Activated CD4-positive, alpha-beta T cell treated with anti-CD3 and anti-CD28 coated beads for 24 hours (primary cell): ENCODE data around the gene RADIL.

Experiments
- DNase-seq, 2 donors: peaks; one replicate each; pipeline ENCODE4 v3.0.0-alpha.2; 2020; ENCODE audit warnings: low read depth in 2 of 2

The RADIL gene

DNA sequence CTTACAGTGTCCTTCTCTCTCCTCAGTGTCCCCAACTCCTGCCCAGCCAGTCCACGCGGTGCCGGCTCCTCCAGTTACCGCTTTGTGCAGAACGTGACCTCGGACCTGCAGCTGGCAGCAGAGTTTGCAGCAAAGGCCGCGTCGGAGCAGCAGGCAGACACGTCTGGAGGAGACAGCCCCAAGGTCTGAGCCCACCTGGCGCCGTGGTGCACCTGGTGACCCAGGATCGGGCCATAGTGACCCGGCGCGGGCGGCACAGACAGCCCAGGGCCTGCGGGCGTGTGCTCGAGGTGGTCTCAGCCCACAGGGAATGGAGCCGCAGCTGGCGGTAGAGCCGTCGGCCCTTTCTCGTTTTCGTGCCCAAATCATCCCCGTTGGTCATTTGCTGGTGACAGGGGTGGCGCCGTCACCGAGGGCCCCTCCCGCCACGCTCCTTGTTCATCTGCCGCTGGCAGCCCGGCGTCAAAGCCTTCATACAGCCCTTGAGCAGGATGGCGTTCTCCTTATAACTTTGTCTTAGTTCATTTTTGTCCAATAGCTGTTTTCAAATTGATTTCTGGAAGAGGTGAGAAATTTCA lies 129.0 kb downstream of the RADIL start:
- DNase-seq = no peak

- peak; percentile 81 to 82 for DNase-seq
These were observed 129.7 kb downstream of the RADIL start for GRCh38 chr7:4753598-4754432.

- DNase-seq = no peak
These were observed 132.0 kb downstream of the RADIL start for GRCh38 chr7:4751398-4751947.

DNA sequence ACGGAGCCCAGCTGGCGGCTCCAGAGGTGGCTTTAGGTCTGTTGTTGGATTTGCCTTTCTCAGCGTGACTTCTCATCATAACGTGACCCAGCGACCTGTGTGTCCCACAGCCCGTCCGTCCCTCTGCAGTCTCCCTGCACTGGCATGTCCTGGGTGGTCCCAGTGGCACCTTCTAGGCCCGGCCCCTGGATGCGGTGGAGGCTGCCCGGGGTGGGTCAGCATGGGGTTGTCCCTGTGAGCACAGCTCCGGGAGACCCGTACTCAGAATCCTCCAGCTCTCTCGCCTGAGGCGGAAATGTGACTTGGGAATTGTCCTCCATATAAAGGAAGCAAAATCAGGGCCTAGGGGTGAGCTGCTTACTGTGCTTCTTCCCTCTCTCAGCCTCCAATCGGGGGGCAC lies 133.7 kb downstream of the RADIL start:
- no peak for DNase-seq

DNA sequence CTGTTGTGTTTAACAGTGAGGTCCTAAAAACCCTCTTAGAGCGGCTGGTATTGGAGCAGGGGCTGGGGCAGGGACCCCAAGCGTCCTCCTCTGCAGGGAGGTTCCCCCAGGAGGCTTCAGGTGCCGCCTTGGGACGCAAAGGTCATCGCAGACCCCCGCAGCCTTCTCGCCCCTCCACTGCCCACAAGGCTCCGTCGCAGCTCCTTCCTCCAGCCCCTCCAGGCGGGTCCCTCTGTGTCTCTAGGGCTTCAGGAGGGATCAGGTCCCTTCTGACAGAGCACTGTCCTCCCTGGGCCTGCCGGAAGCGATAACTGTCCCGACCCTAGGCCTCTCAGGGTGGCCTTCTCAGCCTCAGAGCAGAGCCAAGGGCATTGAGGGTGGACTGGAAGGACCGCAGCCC lies 134.2 kb downstream of the RADIL start:
- DNase-seq = no peak
